Activated CD8-positive, alpha-beta memory T cell treated with anti-CD3 and anti-CD28 coated beads for 24 hours (primary cell): ENCODE data around the gene NUMBL.
"Not testable (repeated sequence)": the region's sequence is repeated elsewhere in the genome, so short reads cannot be mapped to it uniquely, and the experiment has no call there.

ENCODE experiments used
- DNase-seq: peaks from one replicate; pipeline ENCODE4 v3.0.0-alpha.2; 2020

The NUMBL gene

GRCh38 chr19:40625406-40626120, 64.9 kb downstream of the NUMBL start:
- no peak for DNase-seq

- DNase-seq: not testable (repeated sequence)
These were observed 65.9 kb downstream of the NUMBL start for GRCh38 chr19:40624369-40625153.

- no peak for DNase-seq
These were observed 66.8 kb downstream of the NUMBL start for GRCh38 chr19:40623403-40624251.

- DNase-seq: no peak
These were observed 67.7 kb downstream of the NUMBL start for GRCh38 chr19:40622773-40623075.

DNA sequence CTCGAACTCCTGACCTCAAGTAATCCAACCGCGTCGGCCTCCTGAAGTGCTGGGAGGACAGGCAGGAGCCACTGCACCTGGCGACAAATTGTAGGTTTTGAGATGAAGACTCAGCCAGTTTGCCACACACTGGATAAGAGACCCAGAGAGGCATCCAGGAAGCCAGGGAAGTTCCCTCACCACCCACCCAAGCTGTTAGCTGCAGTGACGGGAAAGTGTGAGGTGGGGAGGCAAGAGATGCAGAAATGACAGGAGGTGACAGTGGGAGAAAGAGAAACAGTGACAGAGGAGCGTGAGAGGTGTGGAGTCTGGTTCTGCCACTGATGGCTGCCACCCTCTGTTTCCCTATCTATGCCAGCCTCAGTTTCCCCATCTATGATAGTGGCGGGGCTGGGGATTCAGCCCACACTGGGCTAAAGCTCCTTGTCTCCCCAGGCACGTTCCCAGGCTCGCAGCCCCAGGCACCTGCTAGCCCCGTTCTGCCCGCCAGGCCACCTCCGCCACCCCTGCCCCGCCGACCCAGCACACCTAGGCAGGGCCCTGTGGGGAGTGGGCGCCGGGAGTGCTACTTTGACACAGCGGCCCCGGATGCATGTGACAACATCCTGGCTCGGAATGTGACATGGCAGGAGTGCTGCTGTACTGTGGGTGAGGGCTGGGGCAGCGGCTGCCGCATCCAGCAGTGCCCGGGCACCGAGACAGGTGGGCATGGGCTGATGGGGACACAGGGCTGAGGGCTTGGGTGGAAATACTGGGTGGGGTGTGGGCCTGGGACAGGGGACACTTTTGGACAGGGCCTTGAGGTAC, 68.3 kb downstream of the NUMBL start:
- no peak for DNase-seq

GRCh38 chr19:40621283-40621682, 69.2 kb downstream of the NUMBL start:
- DNase-seq: no peak

DNA sequence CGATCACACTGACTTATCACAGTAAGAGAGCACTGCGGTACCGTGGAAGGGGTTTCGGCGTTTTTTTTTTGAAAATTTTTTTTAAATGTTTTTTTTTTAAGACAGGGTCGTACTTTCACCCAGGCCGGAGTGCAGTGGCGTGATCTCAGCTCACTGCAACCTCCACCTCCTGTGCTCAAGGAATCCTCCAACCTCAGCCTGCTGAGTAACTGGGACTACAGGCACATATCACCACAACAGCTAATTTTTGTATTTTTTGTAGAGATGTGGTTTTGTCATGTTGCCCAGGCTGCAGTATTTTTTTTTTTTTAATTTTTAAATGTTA, 70.3 kb downstream of the NUMBL start:
- no peak for DNase-seq

- DNase-seq: no peak
These were observed 70.9 kb downstream of the NUMBL start for GRCh38 chr19:40619333-40620160.

DNA sequence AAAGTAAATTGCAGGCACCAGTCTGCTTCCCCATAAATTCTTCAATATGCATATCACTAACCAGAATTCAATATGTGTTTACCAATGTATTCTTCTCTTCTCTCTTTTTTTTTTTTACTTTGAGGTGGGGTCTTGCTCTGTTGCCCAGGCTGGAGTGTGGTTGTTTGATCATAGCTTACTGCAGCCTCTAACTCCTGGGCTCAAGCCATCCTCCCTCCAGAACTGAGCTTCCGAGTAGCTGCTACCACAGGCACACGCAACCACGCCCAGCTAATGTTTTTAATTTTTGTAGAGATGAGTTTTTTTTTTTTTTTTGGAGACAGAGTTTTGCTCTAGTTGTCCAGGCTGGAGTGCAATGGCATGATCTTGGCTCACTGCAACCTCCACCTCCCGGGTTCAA, 72.5 kb downstream of the NUMBL start:
- no peak for DNase-seq

DNA sequence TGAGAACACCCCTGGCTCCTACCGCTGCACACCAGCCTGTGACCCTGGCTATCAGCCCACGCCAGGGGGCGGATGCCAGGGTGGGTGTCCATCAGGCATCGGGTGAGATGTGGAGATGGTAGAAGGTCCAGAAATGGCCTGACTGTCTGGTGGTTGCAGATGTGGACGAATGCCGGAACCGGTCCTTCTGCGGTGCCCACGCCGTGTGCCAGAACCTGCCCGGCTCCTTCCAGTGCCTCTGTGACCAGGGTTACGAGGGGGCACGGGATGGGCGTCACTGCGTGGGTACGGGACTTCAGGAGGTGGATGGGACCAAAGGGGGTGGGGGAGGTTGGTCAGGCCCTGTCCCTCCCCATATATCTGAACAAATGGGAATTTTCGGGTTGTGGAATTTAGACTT, 73.5 kb downstream of the NUMBL start:
- DNase-seq: no peak

GRCh38 chr19:40616178-40616577, 74.3 kb downstream of the NUMBL start:
- no peak for DNase-seq
